Measurements from ENCODE around the gene RFT1.
"Not testable (repeated sequence)": the region's sequence is repeated elsewhere in the genome, so short reads cannot be mapped to it uniquely, and the experiment has no call there.

The RFT1 gene

GRCh38 chr3:53065841-53066480, 64.3 kb downstream of the RFT1 start:
- no peak for DNase-seq

GRCh38 chr3:53062905-53063304, 67.3 kb downstream of the RFT1 start:
- DNase-seq = no peak

GRCh38 chr3:53056442-53056841, 73.8 kb downstream of the RFT1 start:
- no peak for DNase-seq

GRCh38 chr3:53054233-53054632, 76.0 kb downstream of the RFT1 start:
- not testable (repeated sequence) for DNase-seq

- no peak for DNase-seq
Observed at GRCh38 chr3:53051929-53052328, 78.3 kb downstream of the RFT1 start.

GRCh38 chr3:53049987-53050386, 80.2 kb downstream of the RFT1 start:
- no peak for DNase-seq

GRCh38 chr3:53046171-53047170, 83.8 kb downstream of the RFT1 start:
- DNase-seq = peak; percentile 42

- peak; percentile 36 for DNase-seq
Observed at GRCh38 chr3:53045518-53046170, 84.6 kb downstream of the RFT1 start, which contains the start of gene SFMBT1. TSS of gene SFMBT1 (minus strand) at chr3:53046073. CDS start at chr3:52969128, 76,945 bp downstream.

- no peak for DNase-seq
Observed at GRCh38 chr3:53044711-53045517, 85.3 kb downstream of the RFT1 start.

GRCh38 chr3:53044371-53044710, 85.9 kb downstream of the RFT1 start:
- no peak for DNase-seq

- no peak for DNase-seq
Observed at GRCh38 chr3:53043738-53044137, 86.5 kb downstream of the RFT1 start.

GRCh38 chr3:53042651-53043050, 87.6 kb downstream of the RFT1 start:
- DNase-seq = no peak

GRCh38 chr3:53040351-53040820, 89.8 kb downstream of the RFT1 start:
- DNase-seq = no peak

GRCh38 chr3:53039376-53039752, 90.9 kb downstream of the RFT1 start:
- DNase-seq = no peak

GRCh38 chr3:53038679-53039375, 91.4 kb downstream of the RFT1 start:
- DNase-seq = no peak

Measured in NCI-H2171 treated with DMSO at 0.1 percent for 48 hours (cell line).